ENCODE results near the gene SLC26A1. TPM values are rescaled to one million over a fixed set of nuclear protein-coding genes. Genes with fewer than 3 reads are reported as not detected.

SLC26A1 gene
- total RNA-seq, 1 donor from 2014 or later = 0.75 TPM

DNA sequence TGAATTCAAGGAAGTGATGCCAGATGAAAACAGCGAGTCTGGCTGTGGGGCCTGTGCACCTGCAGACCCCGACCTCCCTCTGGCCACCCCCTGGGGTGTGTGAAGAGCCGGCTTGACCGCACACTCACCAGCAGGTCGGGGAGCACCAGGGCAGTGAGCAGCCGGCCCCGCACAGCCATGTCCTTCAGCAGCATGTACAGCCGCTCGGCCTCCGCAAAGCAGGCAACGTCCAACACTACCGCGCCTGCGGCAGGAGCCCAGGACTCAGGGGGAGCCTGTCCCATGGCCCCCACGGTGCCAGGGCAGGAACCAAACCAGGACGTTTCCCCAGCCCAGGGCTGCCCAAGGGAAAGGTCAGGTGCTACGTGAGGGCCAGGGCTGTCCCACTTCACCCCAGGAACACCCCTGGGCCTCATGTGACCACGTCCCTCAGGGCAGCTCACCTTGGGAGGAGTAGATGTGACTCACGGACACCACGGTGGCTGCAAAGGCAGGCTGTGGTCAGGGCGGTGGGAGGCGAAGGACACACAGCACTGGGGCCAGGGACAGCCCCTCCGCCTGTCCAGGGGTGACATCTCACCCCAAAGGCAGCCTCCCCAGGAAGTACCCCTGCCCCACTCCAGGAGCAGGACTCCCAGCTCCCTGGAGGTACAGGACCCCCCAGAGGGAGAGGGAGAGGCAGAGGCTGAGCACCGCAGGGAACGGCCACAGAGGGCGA lies 28.0 kb downstream of the SLC26A1 start:
- no peak overlapping the region for H3K27ac Mint-ChIP-seq (ENCODE audit: unreplicated experiment)
- no peaks in the 10 kb centered on the region for H3K4me1 Mint-ChIP-seq (ENCODE audit: low read depth)
- TF ChIP-seq, protein P1, sequence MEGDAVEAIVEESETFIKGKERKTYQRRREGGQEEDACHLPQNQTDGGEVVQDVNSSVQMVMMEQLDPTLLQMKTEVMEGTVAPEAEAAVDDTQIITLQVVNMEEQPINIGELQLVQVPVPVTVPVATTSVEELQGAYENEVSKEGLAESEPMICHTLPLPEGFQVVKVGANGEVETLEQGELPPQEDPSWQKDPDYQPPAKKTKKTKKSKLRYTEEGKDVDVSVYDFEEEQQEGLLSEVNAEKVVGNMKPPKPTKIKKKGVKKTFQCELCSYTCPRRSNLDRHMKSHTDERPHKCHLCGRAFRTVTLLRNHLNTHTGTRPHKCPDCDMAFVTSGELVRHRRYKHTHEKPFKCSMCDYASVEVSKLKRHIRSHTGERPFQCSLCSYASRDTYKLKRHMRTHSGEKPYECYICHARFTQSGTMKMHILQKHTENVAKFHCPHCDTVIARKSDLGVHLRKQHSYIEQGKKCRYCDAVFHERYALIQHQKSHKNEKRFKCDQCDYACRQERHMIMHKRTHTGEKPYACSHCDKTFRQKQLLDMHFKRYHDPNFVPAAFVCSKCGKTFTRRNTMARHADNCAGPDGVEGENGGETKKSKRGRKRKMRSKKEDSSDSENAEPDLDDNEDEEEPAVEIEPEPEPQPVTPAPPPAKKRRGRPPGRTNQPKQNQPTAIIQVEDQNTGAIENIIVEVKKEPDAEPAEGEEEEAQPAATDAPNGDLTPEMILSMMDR (IDR thresholded peaks at IDR 0.05) = no peak
- H3K36me3 Mint-ChIP-seq (ENCODE audit: low read depth) = peaks cover 2% of the 10 kb centered on the region
- H3K9me3 Mint-ChIP-seq (ENCODE audit: low read depth) = no peaks in the 10 kb centered on the region
- H3K4me3 Mint-ChIP-seq (ENCODE audit: unreplicated experiment) = no peak overlapping the region
- DNase-seq (ENCODE audit: low spot score) = peak; percentile 88
- no peaks in the 10 kb centered on the region for H3K27me3 Mint-ChIP-seq (ENCODE audit: low read depth)

DNA sequence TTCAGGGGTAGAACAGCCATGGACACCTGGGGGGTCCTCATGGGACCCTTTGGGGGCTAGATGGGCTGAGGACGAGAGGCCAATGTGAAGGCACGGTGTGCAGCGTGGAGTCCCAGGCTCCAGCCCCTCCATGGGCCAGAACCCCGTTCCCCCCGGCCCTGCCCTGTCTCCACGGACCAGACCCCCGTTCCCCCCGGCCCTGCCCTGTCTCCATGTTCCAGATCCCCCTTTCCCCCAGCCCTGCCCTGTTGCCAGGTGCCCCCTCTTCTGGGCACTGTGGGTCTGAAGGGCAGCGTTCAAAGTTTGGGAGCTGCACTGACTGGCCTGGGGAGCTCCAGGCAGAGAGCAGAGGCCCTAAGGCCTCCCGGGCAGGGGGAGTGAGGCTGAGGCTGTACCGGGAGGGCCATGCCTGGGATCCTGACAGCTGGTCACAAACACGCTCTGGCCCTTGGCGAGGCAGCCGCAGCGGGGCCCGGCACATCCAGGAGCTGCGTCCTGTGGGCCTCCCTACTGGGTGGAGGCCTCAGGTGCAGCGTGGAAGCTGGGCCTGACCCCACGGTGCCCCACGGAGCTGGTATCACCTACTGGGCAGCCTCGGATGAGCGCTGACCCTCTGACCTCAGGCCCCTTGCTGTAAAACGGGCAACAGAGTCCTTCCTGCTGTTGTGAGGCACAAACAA lies 28.7 kb downstream of the SLC26A1 start:
- peak; percentile 79 for DNase-seq (ENCODE audit: low spot score)
- no peaks in the 10 kb centered on the region for H3K27me3 Mint-ChIP-seq (ENCODE audit: low read depth)
- no peaks in the 10 kb centered on the region for H3K9me3 Mint-ChIP-seq (ENCODE audit: low read depth)
- no peak overlapping the region for H3K4me3 Mint-ChIP-seq (ENCODE audit: unreplicated experiment)
- TF ChIP-seq, protein P1 (IDR thresholded peaks at IDR 0.05) = no peak
- H3K27ac Mint-ChIP-seq (ENCODE audit: unreplicated experiment) = no peak overlapping the region
- H3K36me3 Mint-ChIP-seq (ENCODE audit: low read depth) = peaks cover 2% of the 10 kb centered on the region
- H3K4me1 Mint-ChIP-seq (ENCODE audit: low read depth) = no peaks in the 10 kb centered on the region

DNA sequence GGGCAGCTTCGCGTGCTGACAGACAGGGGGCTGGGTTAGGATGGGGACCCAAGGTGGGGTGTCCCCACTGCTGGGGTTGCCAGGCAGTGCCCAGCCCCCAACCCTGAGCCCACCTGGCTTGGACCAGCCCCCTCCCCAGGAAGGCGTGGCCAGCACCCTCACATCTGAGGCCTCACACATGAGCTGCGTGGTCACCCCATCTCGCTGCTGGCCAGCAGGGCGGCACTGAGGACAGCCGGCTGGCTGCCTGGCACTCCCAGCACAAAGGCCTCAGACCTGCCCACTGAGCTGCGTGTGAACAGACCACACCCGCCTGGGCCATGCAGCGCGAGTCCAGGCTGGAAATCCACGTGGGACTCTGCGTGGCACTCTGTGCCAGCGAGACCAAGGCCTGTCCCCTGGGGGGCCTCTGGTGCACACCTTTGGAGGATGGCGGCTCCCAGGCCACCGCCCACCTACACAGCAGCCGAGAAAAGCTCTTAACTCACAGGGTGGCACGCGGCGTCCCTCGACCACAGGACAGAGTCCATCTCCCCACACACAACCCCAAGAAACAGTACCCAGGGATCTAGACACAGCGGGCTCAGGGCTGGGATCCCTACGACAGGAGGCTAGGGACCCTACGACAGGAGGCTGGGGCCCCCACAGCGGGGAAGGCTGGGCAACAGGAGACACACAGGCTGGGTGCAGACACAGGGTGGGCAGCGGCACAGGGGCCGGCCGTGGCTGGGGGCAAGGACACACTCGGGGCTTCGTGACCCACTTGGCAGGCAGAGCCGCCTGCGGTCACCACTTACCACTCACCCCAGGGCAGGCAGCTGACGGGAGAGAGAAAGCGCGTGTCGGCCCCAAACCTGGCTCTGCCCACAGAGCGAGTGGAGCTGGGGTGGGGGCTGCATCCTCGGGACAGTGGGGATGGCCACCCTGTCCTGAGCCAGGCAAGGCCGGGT lies 29.7 kb downstream of the SLC26A1 start:
- Mint-ChIP-seq H3K36me3 (ENCODE audit: low read depth) (peaks cover 4% of the 10 kb centered on the region), H3K4me1 (ENCODE audit: low read depth) (no peaks in the 10 kb centered on the region)

DNA sequence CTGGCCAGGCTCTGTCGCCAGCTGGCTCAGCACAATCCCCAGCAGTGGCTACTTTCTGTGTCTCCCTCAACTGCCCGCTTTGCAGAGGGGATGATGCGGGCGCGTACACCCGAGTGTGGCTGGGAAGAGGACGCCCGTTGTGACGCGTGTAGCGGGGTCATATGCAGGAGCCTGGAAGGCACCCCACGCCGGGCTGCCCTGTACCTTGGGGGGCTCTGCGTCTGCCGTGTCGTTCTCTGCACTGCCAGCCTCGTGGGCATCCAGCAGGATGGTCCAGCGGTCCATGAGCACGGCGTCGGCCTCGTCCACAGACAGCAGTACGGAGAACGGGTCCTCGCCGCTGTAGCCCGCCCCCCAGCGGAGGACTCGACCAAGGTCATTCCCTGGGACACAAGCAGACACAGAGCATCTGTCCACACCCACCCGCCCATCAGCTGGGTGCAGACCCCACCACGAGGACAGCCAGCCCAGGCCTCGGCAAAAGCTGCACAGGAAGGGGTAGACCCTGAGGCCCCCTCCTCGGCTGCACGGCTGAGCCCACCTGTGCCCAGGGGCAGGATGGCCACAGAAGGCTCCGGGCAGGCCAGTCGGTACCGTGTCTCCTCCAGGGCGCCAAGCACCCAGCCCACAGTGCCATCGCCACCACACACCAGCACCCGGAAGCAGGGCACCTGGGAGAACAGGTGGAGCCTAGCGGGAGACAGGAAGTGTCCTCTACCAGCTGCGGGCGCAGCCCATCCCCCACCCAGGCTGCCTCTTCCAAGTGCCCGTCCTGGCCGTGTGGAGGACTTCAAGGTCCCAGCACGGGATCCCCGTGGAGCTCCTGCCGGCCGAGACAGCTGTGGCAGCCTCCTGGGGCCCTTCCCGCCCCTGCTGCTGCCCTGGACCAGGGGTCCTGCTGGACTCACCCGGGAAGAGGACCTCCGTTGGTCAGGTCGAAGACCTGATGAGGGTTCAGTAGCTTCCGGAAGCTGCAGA lies 30.7 kb downstream of the SLC26A1 start:
- no peaks in the 10 kb centered on the region for H3K27me3 Mint-ChIP-seq (ENCODE audit: low read depth)
- no peaks in the 10 kb centered on the region for H3K9me3 Mint-ChIP-seq (ENCODE audit: low read depth)
- H3K27ac Mint-ChIP-seq (ENCODE audit: unreplicated experiment) = no peak overlapping the region
- no peaks in the 10 kb centered on the region for H3K4me1 Mint-ChIP-seq (ENCODE audit: low read depth)
- H3K4me3 Mint-ChIP-seq (ENCODE audit: unreplicated experiment) = no peak overlapping the region
- TF ChIP-seq, protein P1 (IDR thresholded peaks at IDR 0.05) = no peak
- DNase-seq (ENCODE audit: low spot score) = peak; percentile 94
- H3K36me3 Mint-ChIP-seq (ENCODE audit: low read depth) = peaks cover 6% of the 10 kb centered on the region

More for the DNA sequence above, 29.7 kb downstream of the SLC26A1 start:
- Mint-ChIP-seq H3K27ac (ENCODE audit: unreplicated experiment) (no peak overlapping the region), H3K27me3 (ENCODE audit: low read depth) (no peaks in the 10 kb centered on the region), H3K9me3 (ENCODE audit: low read depth) (no peaks in the 10 kb centered on the region), H3K4me3 (ENCODE audit: unreplicated experiment) (no peak overlapping the region)
- TF ChIP-seq, protein P1 (IDR thresholded peaks at IDR 0.05) = no peak
- DNase-seq (ENCODE audit: low spot score) = peak; percentile 88

All from chondrocyte (in vitro differentiated cells).